GM21723 (cell line): ENCODE measurements around the gene CTPS1.

Experiments
- ATAC-seq: cut with Tn5 transposase; IDR thresholded peaks from one replicate; pipeline ENCODE4 v1.9.1; 2021; ENCODE audit warnings: mild to moderate bottlenecking, moderate library complexity; ENCODE audit not compliant: unreplicated experiment

Gene CTPS1

DNA sequence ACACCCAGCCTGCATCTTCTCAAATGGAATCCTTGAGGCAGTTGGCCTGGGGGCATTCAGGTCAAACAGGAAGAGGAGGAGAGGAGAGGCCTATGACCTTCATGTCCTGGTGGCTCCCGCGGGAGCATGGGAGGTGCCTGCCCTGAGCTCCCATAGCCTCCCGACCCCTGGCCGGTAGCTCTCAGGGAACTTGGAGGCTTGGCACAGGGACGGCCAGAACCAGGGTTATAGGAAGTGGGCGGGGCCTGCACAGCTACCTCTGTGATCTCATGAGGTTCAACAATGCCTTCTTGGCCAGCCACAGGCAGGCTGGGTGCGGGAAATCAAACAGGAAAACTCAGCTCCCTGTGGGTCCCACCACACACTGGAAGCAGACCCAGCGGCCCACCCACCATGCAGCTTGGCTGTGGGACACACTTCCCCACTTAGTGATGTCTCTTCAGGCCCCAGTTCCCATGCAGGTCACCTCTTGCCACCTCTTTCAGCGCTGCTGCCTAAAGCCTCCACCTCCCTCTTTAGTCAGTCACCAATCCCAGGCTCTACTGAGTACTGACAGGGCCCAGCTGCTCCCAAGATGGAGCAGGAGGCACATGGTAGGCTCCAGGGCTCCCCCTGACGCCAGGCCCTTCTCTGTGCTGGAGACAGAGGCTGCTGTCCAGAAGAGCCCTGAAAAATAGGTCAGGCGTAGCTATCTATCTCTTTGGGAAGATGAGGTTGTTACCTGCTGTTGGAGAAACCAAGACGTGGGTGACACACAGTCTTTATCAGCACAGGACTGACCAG is 42.2 kb downstream of the CTPS1 start, which contains the start of gene SLFNL1:
Gene SLFNL1 (minus strand): TSS at position 200 of the 783 bp plus-strand sequence. CDS start 1,065 bp downstream, outside the sequence.
- ATAC-seq = no peak

DNA sequence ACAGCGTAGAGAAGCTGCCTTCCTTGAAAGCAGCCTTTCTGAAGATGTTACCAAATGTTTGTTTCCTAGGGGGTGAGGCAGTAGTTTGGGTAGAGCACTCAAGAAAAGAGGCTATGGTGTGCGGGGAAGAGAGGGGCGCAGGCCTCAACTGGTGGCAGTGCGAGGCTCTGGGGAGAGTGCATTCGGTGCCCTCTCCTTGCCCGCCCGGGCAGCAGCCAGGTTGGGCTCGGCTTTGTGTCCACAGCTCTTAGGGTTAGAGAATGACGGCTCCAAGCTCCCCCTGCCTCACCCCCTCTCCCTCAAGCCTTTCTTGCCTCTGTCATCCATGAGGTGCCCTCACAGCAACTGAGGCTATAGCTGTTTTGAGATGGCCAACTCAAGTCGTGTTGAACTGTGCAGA is 42.9 kb downstream of the CTPS1 start:
- ATAC-seq = no peak

DNA sequence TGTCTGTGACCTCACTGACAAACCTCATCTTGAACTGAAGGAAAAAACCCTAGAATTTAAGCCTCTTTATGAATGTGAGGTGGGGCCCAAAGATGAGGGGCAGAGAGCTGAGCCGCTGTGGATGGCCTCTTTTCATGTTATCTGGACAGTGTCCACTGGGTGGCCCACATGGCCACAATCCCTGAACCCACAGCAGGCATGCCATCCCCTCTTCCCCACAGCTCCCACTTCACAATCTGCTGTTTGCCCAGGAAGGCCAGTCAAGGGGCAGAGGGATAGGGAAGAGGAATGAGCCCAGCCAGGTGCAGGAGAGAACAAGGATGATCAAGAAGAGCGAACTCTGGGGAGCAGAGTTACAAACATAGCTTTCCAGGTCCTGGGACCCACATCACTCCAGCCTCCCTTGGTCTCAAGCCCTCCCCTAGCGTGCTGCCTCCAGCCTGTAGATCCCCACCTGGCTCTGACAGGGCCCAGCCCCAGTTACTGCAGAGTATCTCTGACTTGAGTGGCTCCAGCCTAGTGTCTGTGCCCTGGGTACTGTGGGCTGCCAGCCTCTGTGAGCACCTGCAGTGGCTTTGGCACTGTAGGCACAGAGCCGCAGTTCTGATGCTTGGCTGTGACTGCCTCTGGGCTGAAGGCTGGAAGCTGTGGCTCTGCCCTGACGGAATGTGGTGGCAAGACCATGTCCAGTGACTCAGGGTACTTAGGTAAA is 43.9 kb downstream of the CTPS1 start:
- no peak for ATAC-seq

DNA sequence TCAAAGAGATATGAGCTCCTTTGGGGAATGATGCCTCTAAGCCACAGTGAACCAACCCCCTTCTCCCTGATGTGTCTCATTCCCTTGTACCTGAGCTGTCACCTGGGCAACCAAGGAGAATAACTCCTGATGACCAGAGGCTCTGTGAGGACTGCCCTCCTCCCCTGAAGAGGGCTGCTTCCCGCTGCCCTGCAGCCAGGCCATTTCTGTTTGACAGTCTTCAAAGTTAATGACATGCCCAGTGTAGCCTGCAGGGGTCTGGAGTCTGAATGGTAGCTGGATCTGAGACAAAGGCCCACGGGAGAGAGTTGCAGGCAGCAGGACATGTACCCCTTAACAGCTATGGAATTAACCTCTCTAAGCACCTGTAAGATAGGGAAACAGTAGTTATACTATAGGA is 45.5 kb downstream of the CTPS1 start:
- ATAC-seq = no peak

DNA sequence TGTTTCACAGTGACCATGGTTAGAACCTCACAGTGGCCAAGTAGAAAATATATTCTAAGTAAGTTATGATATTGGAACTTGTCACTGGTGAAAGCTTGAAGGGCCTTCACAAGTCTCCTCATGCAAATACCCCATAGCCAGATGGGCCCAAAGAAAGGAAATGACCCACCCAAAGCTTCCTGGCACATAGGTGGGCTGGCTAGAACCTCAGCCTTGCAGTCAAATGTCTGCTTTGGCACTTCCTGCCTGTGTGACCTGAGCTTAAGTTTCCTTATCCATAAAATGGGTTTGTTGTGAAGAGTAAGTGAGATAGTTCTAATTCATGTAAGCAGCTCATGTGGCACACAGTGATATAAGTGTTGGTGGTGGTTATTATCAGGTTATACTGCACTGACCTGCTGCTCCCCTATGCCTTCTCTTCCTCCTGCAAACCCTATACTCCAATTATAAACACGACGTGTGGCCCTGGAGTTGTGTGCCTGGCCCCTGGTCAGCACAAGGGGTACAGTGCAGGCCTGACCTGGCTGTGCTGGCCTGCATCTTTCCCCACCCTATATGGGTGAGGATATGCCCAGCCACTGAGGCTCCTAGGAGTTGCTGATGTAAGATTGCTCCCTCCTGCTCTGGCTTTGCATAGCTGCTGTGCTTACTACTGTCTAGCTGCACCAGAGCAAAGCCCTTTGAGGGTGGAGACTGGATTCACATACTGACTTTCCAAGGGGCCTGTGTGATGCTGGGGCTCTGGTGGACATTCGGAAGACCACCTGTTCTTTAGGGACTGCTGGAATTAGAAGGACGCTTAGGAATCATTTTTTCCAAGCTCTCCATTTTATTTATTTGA is 46.7 kb downstream of the CTPS1 start:
- ATAC-seq = no peak

DNA sequence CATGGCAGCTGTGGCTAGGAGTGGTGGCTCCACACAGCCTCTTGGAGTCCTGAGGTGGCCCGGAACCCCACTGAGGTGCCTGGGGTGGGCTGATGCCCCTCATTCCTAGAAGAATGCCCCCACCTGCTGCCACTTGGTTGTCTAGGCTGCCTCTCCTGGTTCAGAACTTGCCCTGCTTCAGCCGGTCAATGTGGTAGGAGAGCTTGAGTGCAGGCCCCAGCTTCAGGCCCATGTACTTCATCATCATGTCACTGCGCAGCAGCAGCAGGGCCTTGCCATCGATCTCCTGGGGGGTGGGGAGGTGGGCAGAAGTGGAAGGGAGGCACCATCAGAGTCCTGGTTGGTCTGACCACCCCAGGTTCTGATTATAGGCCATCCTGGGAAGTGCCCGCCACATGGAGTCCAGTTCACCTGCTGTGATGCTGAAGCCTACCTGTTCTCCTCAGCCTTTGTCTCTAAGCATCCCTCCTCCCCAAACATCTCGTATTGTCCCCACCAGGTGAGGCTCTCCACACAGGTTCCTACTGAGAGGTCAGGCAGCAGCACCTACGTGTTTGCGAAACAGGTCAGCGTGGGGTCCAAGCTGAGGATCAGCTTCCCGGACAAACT is 48.6 kb downstream of the CTPS1 start:
- ATAC-seq = no peak

DNA sequence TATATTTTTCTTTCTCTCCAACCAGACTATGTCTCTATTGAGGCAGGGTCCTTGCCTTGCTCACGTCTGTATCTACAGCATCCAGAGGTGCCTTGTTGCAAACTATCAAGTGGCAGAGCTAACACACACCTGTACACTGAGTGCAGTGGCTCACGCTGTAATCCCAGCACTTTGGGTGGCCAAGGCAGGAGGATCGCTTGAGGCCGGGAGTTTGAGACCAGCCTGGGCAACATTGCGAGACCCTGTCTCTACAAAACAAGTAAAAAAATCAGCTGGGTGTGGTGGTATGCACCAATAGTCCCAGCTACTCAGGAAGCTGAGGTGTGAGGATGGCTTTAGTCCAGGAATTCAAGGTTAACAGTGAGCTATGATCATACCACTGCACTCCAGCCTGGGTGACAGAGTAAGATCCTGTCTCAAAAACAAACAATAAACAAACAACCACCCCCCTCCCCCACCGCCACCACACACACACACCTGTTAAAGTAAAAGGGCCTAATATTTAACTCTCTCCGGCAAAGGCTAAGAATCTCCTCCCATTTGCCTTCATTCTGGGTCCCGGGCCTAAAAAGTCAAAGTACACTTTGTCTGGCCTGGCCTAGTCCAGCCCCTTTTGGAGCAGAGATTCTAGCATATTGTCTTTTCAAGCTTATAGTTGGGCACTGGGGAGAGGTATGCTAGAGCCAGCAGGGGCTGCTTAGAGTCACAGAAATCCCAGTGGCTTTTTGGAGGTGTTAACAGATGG is 51.5 kb downstream of the CTPS1 start:
- ATAC-seq = no peak

DNA sequence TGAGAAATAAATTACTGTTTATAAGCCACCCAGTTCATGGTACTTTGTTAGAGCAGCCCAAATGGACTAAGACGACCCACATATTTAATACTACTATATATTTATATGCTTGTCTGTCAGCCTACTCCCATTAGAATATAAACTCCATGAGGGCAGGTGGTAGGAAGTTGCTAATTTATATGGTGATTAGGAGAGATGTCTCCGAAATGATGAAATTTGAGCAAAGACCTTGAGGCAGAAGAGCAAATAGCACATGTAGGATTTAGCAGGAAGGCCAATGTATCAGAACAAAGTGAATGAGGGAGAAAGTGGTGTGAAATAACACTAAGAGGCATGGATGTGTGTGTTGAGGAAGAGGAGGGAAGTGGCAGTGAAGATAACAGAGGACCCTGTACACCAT is 52.7 kb downstream of the CTPS1 start:
- no peak for ATAC-seq

DNA sequence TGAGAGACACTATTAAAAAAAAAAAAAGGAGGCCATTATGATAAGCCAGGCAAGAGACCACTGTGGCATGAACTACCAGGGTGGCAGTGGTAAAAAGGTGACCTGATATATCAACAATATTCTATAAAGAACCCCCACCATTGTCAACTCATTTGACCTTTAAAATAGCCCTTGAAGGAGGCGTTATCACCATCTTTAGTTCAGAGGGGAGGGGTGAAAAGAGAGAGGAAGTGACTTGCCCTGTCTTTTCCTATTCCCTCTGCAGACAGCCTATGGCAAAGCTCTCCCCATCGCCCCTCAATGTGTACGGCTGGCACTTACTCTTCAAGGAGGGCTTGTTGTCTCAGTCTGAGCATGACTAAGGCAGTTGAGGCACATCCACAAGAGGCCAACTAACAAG is 53.8 kb downstream of the CTPS1 start:
- ATAC-seq = no peak

DNA sequence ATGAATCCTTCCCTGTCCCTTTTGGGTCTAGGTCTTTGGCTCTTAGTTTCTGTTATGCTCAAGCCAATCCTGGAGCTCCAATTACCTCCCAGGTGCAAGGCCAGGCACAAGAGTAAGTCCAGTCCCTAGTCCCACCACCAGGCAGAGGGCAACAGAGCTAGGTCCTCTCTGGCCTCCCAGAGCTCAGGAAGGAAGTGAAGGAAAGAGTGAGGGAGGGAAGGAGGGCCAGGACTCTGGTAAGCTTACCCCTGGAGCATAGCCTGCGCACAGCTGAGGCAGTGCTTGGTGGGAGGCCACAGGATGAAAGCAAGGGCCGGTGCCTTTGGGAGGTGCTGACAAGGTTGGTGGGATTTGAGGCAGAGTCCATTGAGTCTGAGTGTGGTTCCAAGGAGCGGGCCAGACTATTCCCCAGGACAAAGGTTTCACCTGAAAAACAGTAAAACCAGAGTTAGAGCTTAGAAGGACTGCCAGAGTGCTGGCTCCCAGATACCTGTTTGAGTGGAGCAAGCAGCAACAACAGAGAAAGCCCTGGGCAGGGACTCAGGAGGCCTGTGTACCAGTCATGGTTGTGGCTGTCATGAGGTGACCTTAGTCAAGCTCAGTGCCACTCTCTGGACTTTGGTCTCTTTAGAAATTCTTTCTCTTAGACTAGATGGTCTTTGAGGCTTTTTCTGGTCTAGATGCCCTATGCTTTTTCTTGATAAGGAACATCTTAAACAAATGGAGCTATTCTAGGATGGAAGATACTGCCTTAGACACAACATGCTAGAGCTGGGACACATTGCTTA is 57.8 kb downstream of the CTPS1 start:
- no peak for ATAC-seq

DNA sequence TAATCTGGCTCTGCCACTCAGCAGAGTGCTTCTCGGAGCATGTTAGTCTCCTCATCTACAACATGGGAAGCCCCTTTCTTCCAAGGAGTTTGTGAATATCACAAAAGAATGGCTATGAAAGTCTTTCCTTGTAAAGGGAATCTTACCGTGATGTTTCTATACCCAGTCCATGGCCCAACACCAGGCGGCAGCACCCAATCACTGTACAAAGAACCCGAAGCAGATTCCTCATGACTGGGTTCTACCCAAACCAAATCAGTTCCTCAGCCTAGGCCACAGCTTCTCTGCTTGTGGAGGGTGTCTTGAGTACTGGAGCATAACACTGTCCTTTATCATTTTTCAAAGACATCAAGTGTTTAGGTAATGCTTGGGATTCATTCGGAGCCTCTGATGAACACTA is 58.6 kb downstream of the CTPS1 start:
- no peak for ATAC-seq

DNA sequence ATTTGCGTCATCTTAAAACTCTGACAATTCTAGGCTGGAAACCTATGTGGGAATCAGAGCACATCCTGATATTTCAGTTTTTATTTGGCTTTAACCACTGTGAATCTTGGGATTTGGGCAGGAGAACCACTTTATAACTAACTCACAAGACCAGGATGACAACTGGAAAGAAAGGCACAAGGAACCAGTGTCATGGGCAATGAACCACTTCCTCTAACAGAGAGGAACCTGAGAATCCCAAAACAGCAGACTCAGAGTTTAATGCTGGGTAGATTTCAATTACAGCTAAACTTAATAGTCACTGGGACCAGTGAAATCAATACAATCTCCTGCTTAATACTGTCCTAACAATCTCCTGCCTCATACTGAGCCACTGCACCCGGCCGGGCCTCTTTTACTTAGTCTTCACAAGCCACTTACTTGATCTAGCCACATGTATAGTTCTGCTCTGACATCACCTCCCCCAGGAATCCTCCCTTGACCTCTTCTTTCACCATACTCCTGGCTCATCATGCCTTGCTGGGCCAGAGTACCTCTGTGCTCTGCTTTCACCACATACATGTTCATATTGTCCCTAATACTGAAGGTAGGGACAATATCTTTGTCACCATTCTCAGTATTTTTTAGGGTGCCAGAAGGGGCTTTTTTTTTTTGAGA is 62.2 kb downstream of the CTPS1 start:
- no peak for ATAC-seq

DNA sequence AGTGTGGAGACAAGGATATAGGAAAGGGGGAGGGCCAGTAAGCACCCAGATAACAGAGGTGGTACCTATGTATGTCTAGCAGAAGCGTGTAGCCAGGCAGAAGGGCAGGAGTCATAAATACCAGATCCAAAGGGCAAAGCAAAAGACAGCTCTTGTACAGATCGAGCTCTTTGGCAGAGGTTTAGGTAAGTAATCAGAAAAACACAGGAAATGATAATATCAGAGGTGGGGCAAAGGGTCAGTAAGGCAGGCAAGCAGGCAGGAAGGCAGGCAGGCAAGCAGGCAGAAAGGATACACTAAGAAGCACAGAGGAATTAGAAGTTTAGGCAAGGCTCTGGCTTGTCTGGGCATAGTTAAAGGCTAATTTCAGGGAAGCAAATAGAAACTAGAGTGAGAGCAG is 64.7 kb downstream of the CTPS1 start:
- no peak for ATAC-seq

DNA sequence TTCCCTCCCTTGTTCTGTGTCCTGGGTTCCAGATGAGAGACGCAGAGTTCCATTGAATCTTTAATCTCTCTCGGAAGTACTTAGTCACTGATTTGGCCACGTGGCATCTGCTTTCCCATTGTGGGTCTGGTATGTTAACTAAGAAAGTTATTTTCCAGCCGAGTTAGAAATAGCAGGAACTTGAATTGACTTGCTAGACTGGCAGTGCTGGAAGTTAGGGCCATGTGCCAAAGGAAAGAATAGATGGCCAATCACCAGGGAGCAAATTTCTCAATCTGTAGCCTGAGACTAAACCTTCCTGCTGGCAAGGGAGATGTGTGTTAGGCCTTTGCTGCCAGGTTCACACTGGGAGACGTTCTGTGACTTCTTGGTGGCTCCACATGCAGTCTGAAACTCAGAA is 66.2 kb downstream of the CTPS1 start:
- ATAC-seq = no peak

DNA sequence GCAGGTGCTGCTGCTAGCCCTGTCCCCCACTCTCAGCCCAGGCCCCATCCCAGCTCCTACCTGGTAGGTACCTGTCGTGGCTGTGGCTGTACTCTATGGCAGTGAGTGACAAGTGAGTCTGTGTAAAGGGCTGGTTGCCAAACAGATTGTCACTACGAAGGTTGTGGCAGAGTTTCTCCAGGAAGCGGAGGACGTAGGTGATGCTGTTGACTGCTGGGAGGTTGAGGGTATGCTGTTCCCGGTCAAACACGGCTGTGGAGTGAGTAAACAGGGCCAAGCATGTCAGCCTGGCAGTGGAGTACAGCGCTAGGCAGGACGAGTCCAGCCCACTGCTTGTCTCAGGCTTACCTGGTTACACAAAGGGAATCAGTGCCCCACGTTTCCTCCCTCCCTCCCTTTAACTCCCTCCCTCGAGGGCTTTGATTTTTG is 66.9 kb downstream of the CTPS1 start:
- ATAC-seq = no peak

DNA sequence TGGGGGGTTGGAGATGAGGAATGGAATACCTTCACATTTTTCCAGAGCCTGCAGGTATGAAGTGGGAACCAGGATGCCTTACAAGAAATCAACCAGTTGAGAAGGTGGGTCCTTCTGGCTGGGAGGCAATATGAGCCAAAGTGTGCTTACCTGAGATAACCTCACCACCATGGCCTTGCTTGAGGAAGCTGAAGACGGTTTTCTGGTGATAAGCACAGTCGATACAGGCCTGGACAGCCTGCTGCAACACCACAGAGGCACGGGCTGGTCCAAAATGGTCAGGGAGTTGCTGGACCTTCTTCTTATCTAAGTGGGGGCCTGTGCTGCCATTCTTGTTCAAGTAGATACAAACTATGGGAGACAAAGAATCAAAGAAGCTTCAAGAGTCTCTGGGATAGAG is 69.0 kb downstream of the CTPS1 start:
- no peak for ATAC-seq

DNA sequence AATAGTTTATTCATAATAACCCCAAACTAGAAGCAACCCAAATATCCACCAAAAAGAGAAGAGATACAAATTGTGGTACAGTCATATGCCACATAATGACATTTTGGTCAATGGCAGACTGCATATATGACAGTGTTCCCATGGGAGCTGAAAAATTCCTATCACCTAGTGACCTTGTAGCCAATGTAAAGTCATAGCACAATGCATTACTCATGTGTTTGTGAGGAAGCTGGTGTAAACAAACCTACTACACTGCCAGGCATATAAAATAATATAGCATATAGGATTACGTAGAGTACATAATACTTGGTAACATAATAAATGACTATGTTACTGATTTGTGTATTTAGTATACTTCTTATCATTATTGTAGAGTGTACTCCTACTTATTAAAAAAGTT is 71.5 kb downstream of the CTPS1 start:
- no peak for ATAC-seq

DNA sequence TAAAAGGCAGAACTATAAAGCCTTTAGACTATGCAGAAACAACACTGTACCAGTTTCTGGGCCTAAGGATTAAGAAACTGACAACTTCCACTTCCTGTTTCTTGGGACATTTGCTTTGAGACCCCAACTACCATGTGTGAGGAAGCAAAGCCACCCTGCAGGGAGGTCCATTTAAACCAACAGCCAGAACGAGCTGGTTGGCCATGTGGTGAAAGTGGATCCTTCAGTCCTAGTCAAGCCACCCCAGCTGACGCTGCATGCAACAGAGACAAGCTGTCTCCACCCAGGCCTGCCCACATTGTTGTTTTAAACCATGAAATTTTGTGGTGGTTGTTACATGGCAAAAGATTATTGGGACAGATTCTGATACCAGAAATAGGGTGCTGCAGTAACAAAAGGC is 73.8 kb downstream of the CTPS1 start:
- ATAC-seq = no peak

DNA sequence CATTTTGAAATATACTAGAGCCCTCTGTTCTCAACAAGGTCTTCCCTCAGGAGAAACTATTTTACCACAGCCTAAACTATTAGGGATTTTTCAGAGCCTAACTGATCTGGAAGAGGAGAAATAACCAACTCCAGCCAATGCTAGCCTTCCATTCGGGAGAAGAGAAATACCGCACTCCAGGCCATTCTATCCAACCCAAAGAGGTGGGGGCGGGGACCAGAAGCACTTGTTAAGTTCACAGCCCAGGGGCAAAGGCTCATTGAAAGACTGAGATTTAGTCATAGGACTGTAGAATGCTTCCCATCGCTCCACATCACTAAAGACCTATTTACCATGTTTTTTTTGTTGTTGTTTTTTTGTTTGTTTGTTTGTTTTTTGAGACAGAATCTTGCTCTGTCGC is 77.4 kb downstream of the CTPS1 start:
- no peak for ATAC-seq
